K562 (cell line): ENCODE measurements around the gene CLP1. TPM values are rescaled to one million over a fixed set of nuclear protein-coding genes. Genes with fewer than 3 reads are reported as not detected.

Source experiments
- BCL6 ChIP-seq: fragments of 250-450 bp; sonication (Bioruptor Pico); IDR thresholded peaks from 2 replicates; pipeline ENCODE4 v1.4.0; 2020
- FIP1L1 ChIP-seq: fragments of 200-400 bp; formaldehyde crosslinking; IDR thresholded peaks from 2 replicates; pipeline ENCODE4 v1.6.1; 2018; ENCODE audit warnings: mild to moderate bottlenecking, low read depth, low read length; ENCODE audit not compliant: poor library complexity, severe bottlenecking
- FOXA3 ChIP-seq, 2 experiments: fragments of 450-650 bp in 1 of 2; sonication (generic) in 1 of 2; formaldehyde crosslinking; IDR thresholded peaks in 1 of 2; conservative IDR thresholded peaks in 1 of 2; 2 replicates each; pipeline versions ENCODE4 v1.4.0 to v1.8.0; 2020 to 2022; ENCODE audit warnings: mild to moderate bottlenecking in 2 of 2, missing genetic modification reagents in 1 of 2
- HDAC1 ChIP-seq, 2 experiments: fragments of 450-650 bp; IDR thresholded peaks; 2 replicates each; pipeline ENCODE4 v1.6.1; 2016 to 2017; ENCODE audit warnings: inconsistent platforms in 1 of 2, mild to moderate bottlenecking in 1 of 2, moderate library complexity in 1 of 2
- HMGN3 ChIP-seq: IDR thresholded peaks from 2 replicates; pipeline ENCODE4 v1.6.1; 2011; ENCODE audit warnings: borderline replicate concordance, low read depth, mild to moderate bottlenecking, mixed read lengths, low read length; ENCODE audit not compliant: insufficient read length; ENCODE audit errors: extremely low read depth
- JUND ChIP-seq, 2 experiments: IDR thresholded peaks; 2 replicates in 1 of 2; 3 replicates in 1 of 2; pipeline ENCODE4 v1.6.1; 2011; ENCODE audit warnings: borderline replicate concordance in 2 of 2, low read depth in 2 of 2, low read length in 2 of 2, improper control_type of control experiment in 1 of 2, missing biosample characterization in 1 of 2, missing genetic modification characterization in 1 of 2, missing genetic modification reagents in 1 of 2
- KAT7 ChIP-seq: sonication (generic); formaldehyde crosslinking; IDR thresholded peaks from 2 replicates; pipeline ENCODE4 v1.8.0; 2022; ENCODE audit warnings: missing genetic modification reagents, mild to moderate bottlenecking, borderline replicate concordance
- MCM3 ChIP-seq: fragments of 450-650 bp; IDR thresholded peaks from 2 replicates; pipeline ENCODE4 v1.6.1; 2016
- RHOXF2B ChIP-seq: fragments of 250-450 bp; sonication (Bioruptor Pico); conservative IDR thresholded peaks from 2 replicates; pipeline ENCODE4 v1.5.1; 2021
- SAP30 ChIP-seq: fragments of 200-600 bp; sonication (generic); IDR thresholded peaks from 2 replicates; pipeline ENCODE4 v1.6.1; 2012; ENCODE audit warnings: borderline replicate concordance, low read depth, mild to moderate bottlenecking, moderate library complexity, low read length, control low read depth, inconsistent platforms; ENCODE audit not compliant: insufficient read depth, poor library complexity, severe bottlenecking
- SMARCE1 ChIP-seq: fragments of 450-650 bp; IDR thresholded peaks from 2 replicates; pipeline ENCODE4 v1.7.1; 2016; ENCODE audit warnings: mild to moderate bottlenecking
- SUPT5H ChIP-seq: fragments of 450-650 bp; IDR thresholded peaks from 2 replicates; pipeline ENCODE4 v1.6.1; 2016
- ZNF212 ChIP-seq: fragments of 450-650 bp; formaldehyde crosslinking; IDR thresholded peaks from 2 replicates; pipeline ENCODE4 v1.4.0; 2020; ENCODE audit warnings: mild to moderate bottlenecking
- ZNF717 ChIP-seq: fragments of 250-450 bp; sonication (Bioruptor Pico); IDR thresholded peaks from 2 replicates; pipeline ENCODE4 v1.5.0; 2021
- polyA plus RNA-seq, 8 experiments: library from polyadenylated mRNA; depleted of rRNA in 4 of 8; stranded (reverse) in 5 of 8; unstranded in 3 of 8; fragments of >200 nt; fragmentation: Nextera tagmentation in 2 of 8; fragmentation: Illumina TruSeq in 1 of 8; extraction: Ambion mirVana in 2 of 8; extraction: Trizol in 1 of 8; gene quantifications; 2 replicates each; pipeline versions ENCODE4 v1.2.1 to v1.2.3, GENCODE V29; 2011 to 2014; ENCODE audit warnings: inconsistent platforms in 1 of 8, missing spikeins in 1 of 8
- total RNA-seq, 7 experiments: library from RNA; depleted of rRNA in 6 of 7; stranded (reverse); fragments of >200 nt in 6 of 7; fragmentation: Illumina TruSeq in 2 of 7; extraction: Trizol in 2 of 7; gene quantifications; 2 replicates each; pipeline versions ENCODE4 v1.2.1 to v1.2.3, GENCODE V29; 2011 to 2021; ENCODE audit warnings: low replicate concordance in 1 of 7
- TF ChIP-seq, protein P1 (sequence below): fragments of 250-450 bp; sonication (Bioruptor Pico); IDR thresholded peaks from 2 replicates; pipeline ENCODE4 v1.4.0; 2020; ENCODE audit warnings: mild to moderate bottlenecking, moderate library complexity
- TF ChIP-seq, protein P2 (sequence below): fragments of 250-450 bp; sonication (Bioruptor Pico); IDR thresholded peaks from 2 replicates; pipeline ENCODE4 v1.4.0; 2020; ENCODE audit warnings: borderline replicate concordance
- TF ChIP-seq, protein P3 (sequence below): fragments of 250-450 bp; sonication (Bioruptor Pico); IDR thresholded peaks from 2 replicates; pipeline ENCODE4 v1.4.0; 2020
- TF ChIP-seq, protein P4 (sequence below): fragments of 200-400 bp; formaldehyde crosslinking; IDR thresholded peaks from 2 replicates; pipeline ENCODE4 v1.6.1; 2017; ENCODE audit warnings: mild to moderate bottlenecking, low read depth, low read length, moderate library complexity

CLP1 gene
- total and polyA plus RNA-seq, 9 of the 15 experiments (the other 6 are each of a cell fraction or from before 2014, with no cell fraction given) = 19.1 to 46.2 (median 27.8) TPM

DNA sequence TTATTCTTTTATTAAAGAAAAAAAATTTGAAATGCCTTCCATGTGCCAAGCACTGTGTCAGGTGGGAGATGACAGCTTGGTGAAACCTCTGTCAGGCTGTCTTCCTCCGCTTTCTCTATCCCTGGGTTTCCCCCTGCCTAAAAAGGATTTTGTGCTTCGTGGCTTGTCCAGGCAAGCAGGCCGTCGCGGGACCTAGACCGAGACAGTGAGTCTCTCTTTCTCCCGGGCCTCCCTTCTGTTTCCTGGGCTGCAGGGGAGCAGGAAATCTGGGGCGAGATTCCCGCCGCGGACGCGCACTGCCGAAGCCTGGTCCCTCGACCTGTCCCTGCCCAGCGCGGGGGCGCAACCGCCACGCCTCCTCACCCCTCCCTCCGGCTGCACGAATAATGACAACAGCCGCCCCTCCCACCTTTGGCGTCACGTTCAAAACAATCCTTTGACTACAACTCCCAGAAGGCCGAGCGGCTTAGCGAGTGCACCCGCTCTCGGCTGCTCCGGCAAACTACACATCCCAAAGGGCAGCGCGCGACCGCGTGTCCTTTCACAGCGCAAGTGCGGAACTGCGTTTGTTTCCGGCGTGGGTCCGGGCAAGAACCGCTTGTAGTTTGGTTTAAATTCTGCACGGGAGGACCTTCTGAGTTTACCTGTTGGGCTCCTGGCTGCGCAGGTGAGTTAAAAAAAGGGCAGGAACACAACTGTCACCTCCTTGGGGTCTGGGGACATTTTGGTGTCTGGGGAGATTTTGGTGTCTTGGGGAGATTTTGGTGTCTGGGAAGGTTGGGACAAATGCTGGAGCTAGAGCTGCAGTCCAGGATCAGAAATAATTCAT is at the start of gene CLP1 (continued):
- TF ChIP-seq, protein P1, sequence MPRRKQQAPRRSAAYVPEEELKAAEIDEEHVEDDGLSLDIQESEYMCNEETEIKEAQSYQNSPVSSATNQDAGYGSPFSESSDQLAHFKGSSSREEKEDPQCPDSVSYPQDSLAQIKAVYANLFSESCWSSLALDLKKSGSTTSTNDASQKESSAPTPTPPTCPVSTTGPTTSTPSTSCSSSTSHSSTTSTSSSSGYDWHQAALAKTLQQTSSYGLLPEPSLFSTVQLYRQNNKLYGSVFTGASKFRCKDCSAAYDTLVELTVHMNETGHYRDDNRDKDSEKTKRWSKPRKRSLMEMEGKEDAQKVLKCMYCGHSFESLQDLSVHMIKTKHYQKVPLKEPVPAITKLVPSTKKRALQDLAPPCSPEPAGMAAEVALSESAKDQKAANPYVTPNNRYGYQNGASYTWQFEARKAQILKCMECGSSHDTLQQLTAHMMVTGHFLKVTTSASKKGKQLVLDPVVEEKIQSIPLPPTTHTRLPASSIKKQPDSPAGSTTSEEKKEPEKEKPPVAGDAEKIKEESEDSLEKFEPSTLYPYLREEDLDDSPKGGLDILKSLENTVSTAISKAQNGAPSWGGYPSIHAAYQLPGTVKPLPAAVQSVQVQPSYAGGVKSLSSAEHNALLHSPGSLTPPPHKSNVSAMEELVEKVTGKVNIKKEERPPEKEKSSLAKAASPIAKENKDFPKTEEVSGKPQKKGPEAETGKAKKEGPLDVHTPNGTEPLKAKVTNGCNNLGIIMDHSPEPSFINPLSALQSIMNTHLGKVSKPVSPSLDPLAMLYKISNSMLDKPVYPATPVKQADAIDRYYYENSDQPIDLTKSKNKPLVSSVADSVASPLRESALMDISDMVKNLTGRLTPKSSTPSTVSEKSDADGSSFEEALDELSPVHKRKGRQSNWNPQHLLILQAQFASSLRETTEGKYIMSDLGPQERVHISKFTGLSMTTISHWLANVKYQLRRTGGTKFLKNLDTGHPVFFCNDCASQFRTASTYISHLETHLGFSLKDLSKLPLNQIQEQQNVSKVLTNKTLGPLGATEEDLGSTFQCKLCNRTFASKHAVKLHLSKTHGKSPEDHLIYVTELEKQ (CRISPR knock-in tag) = no peak
- TF ChIP-seq HMGN3 = peak; percentile 77
- TF ChIP-seq ZNF212 (CRISPR knock-in tag) = peak; percentile 56; the same call in 1 of the 2 replicates
- TF ChIP-seq ZNF717 = no peak
- no peak for TF ChIP-seq FIP1L1
- TF ChIP-seq HDAC1 (IDR thresholded peaks at IDR 0.05) = peak in 1 of 2 experiments; percentile 91; a peak in 2 of 4 replicates
- TF ChIP-seq, protein P2, sequence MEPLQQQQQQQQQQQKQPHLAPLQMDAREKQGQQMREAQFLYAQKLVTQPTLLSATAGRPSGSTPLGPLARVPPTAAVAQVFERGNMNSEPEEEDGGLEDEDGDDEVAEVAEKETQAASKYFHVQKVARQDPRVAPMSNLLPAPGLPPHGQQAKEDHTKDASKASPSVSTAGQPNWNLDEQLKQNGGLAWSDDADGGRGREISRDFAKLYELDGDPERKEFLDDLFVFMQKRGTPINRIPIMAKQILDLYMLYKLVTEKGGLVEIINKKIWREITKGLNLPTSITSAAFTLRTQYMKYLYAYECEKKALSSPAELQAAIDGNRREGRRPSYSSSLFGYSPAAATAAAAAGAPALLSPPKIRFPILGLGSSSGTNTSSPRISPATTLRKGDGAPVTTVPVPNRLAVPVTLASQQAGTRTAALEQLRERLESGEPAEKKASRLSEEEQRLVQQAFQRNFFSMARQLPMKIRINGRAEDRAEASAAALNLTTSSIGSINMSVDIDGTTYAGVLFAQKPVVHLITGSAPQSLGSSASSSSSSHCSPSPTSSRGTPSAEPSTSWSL (CRISPR knock-in tag) = no peak
- TF ChIP-seq BCL6 (CRISPR knock-in tag) = no peak
- no peak for TF ChIP-seq SMARCE1
- TF ChIP-seq, protein P3, sequence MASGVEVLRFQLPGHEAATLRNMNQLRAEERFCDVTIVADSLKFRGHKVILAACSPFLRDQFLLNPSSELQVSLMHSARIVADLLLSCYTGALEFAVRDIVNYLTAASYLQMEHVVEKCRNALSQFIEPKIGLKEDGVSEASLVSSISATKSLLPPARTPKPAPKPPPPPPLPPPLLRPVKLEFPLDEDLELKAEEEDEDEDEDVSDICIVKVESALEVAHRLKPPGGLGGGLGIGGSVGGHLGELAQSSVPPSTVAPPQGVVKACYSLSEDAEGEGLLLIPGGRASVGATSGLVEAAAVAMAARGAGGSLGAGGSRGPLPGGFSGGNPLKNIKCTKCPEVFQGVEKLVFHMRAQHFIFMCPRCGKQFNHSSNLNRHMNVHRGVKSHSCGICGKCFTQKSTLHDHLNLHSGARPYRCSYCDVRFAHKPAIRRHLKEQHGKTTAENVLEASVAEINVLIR (CRISPR knock-in tag) = peak; percentile 58; the same call in 1 of the 2 replicates
- TF ChIP-seq SAP30 = peak; percentile 88
- TF ChIP-seq SUPT5H = peak; percentile 81
- TF ChIP-seq, protein P4, sequence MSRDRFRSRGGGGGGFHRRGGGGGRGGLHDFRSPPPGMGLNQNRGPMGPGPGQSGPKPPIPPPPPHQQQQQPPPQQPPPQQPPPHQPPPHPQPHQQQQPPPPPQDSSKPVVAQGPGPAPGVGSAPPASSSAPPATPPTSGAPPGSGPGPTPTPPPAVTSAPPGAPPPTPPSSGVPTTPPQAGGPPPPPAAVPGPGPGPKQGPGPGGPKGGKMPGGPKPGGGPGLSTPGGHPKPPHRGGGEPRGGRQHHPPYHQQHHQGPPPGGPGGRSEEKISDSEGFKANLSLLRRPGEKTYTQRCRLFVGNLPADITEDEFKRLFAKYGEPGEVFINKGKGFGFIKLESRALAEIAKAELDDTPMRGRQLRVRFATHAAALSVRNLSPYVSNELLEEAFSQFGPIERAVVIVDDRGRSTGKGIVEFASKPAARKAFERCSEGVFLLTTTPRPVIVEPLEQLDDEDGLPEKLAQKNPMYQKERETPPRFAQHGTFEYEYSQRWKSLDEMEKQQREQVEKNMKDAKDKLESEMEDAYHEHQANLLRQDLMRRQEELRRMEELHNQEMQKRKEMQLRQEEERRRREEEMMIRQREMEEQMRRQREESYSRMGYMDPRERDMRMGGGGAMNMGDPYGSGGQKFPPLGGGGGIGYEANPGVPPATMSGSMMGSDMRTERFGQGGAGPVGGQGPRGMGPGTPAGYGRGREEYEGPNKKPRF = no peak
- no peak for TF ChIP-seq RHOXF2B (CRISPR knock-in tag)
- TF ChIP-seq FOXA3 (CRISPR knock-in tag; conservative IDR thresholded peaks at IDR 0.05 in 1 of 2, IDR thresholded peaks at IDR 0.05 in 1 of 2) = peak in 1 of 2 experiments; percentile 75; a peak in 1 of 4 replicates
- peak; percentile 58; the same call in 1 of the 2 replicates for TF ChIP-seq KAT7 (CRISPR knock-in tag)
- TF ChIP-seq JUND (IDR thresholded peaks at IDR 0.05; ENCODE audit: borderline replicate concordance, low read depth, low read length) = peak; percentile 80
- peak; percentile 77; the same call in 1 of the 3 replicates for TF ChIP-seq JUND (tag; IDR thresholded peaks at IDR 0.05; ENCODE audit: borderline replicate concordance, low read depth, low read length)
- TF ChIP-seq MCM3 = no peak
